Effector CD4-positive, alpha-beta T cell (primary cell): ENCODE results near the gene ACVR2B.
"Not testable (repeated sequence)": the region's sequence is repeated elsewhere in the genome, so short reads cannot be mapped to it uniquely, and the experiment has no call there.

Experiments used
- DNase-seq: peaks from one replicate; pipeline ENCODE4 v3.0.0-alpha.2; 2020
- total RNA-seq: gene quantifications from one replicate; lab custom pipeline; 2026; lab: John Stamatoyannopoulos, UW

The ACVR2B gene
- total RNA-seq = 12.6 reads per million, percentile 37 among the genes with 10 or more reads in this experiment

- DNase-seq = peak; percentile 35
These were observed at the start of gene ACVR2B for GRCh38 chr3:38453075-38453912. ACVR2B (plus strand) TSS chr3:38453890; CDS start chr3:38454323, 433 bp downstream.

GRCh38 chr3:38404286-38404685 is 49.4 kb upstream of the ACVR2B start:
- no peak for DNase-seq

- DNase-seq = no peak
These were observed 42.1 kb upstream of the ACVR2B start for GRCh38 chr3:38411591-38411990.

GRCh38 chr3:38420758-38421157 is 32.9 kb upstream of the ACVR2B start:
- DNase-seq = not testable (repeated sequence)

- DNase-seq = no peak
These were observed 31.9 kb upstream of the ACVR2B start for GRCh38 chr3:38421679-38422336.

GRCh38 chr3:38426798-38427426 is 26.8 kb upstream of the ACVR2B start:
- not testable (repeated sequence) for DNase-seq

- not testable (repeated sequence) for DNase-seq
These were observed 20.6 kb upstream of the ACVR2B start for GRCh38 chr3:38432871-38433658.

- DNase-seq = not testable (repeated sequence)
These were observed 20.0 kb upstream of the ACVR2B start for GRCh38 chr3:38433661-38434060.

- DNase-seq = not testable (repeated sequence)
These were observed 15.1 kb upstream of the ACVR2B start for GRCh38 chr3:38438436-38439069.

GRCh38 chr3:38443205-38443604 is 10.5 kb upstream of the ACVR2B start:
- not testable (repeated sequence) for DNase-seq

- no peak for DNase-seq
These were observed 7.5 kb upstream of the ACVR2B start for GRCh38 chr3:38446085-38446686.

GRCh38 chr3:38446812-38447211 is 6.9 kb upstream of the ACVR2B start:
- no peak for DNase-seq

GRCh38 chr3:38450853-38451252 is 2.8 kb upstream of the ACVR2B start:
- no peak for DNase-seq

- no peak for DNase-seq
These were observed 155 bp downstream of the ACVR2B start for GRCh38 chr3:38453913-38454177.

GRCh38 chr3:38454178-38454883 is 641 bp downstream of the ACVR2B start:
- DNase-seq = no peak

GRCh38 chr3:38454884-38455638 is 1.4 kb downstream of the ACVR2B start:
- DNase-seq = no peak

GRCh38 chr3:38455639-38456430 is 2.1 kb downstream of the ACVR2B start:
- DNase-seq = no peak

- no peak for DNase-seq
These were observed 3.7 kb downstream of the ACVR2B start for GRCh38 chr3:38457111-38458003.
